ENCODE data around the gene CCDC112. TPM values are rescaled to one million over a fixed set of nuclear protein-coding genes. Genes with fewer than 3 reads are reported as not detected.

Gene CCDC112
- total RNA-seq, 4 donors from 2014 or later = 6.8 to 13.2 (median 10.5) TPM

- TF ChIP-seq CTCF (IDR thresholded peaks at IDR 0.05) (no peak), POLR2A (IDR thresholded peaks at IDR 0.05) (no peak)
- H3K4me3 ChIP-seq = no peak overlapping the region
- H3K36me3 ChIP-seq = no peaks in the 10 kb centered on the region
- H3K27me3 ChIP-seq = no peaks in the 10 kb centered on the region
- no peaks in the 10 kb centered on the region for H3K4me1 ChIP-seq
- no peak for DNase-seq
- H3K27ac ChIP-seq = no peak overlapping the region
- no peaks in the 10 kb centered on the region for H3K9me3 ChIP-seq
These were observed 26.3 kb upstream of the CCDC112 start for GRCh38 chr5:115322729-115323128.

- H3K4me3 ChIP-seq = no peak overlapping the region
- no peaks in the 10 kb centered on the region for H3K4me1 ChIP-seq
- no peak overlapping the region for H3K27ac ChIP-seq
- H3K9me3 ChIP-seq = no peaks in the 10 kb centered on the region
- no peak for TF ChIP-seq CTCF (IDR thresholded peaks at IDR 0.05)
- no peak for TF ChIP-seq POLR2A (IDR thresholded peaks at IDR 0.05)
- H3K27me3 ChIP-seq = no peaks in the 10 kb centered on the region
- H3K36me3 ChIP-seq = no peaks in the 10 kb centered on the region
- no peak for DNase-seq
These were observed 24.9 kb upstream of the CCDC112 start for GRCh38 chr5:115321309-115321708.

GRCh38 chr5:115320515-115320914 is 24.1 kb upstream of the CCDC112 start:
- Histone ChIP-seq H3K36me3 (no peaks in the 10 kb centered on the region), H3K27me3 (no peaks in the 10 kb centered on the region), H3K4me3 (no peak overlapping the region), H3K9me3 (no peaks in the 10 kb centered on the region), H3K27ac (no peak overlapping the region), H3K4me1 (no peaks in the 10 kb centered on the region)
- no peak for DNase-seq
- TF ChIP-seq CTCF (IDR thresholded peaks at IDR 0.05) (no peak), POLR2A (IDR thresholded peaks at IDR 0.05) (no peak)

- no peaks in the 10 kb centered on the region for H3K36me3 ChIP-seq
- no peak overlapping the region for H3K4me3 ChIP-seq
- H3K9me3 ChIP-seq = no peaks in the 10 kb centered on the region
- H3K27ac ChIP-seq = no peak overlapping the region
- H3K27me3 ChIP-seq = no peaks in the 10 kb centered on the region
- TF ChIP-seq CTCF (IDR thresholded peaks at IDR 0.05) (no peak), POLR2A (IDR thresholded peaks at IDR 0.05) (no peak)
- H3K4me1 ChIP-seq = no peaks in the 10 kb centered on the region
- no peak for DNase-seq
These were observed 23.6 kb upstream of the CCDC112 start for GRCh38 chr5:115320006-115320405.

GRCh38 chr5:115319007-115319406 is 22.6 kb upstream of the CCDC112 start:
- DNase-seq = no peak
- TF ChIP-seq CTCF (IDR thresholded peaks at IDR 0.05) = no peak
- no peak for TF ChIP-seq POLR2A (IDR thresholded peaks at IDR 0.05)
- H3K36me3 ChIP-seq = no peaks in the 10 kb centered on the region
- H3K4me1 ChIP-seq = no peaks in the 10 kb centered on the region
- no peak overlapping the region for H3K4me3 ChIP-seq
- no peaks in the 10 kb centered on the region for H3K9me3 ChIP-seq
- no peak overlapping the region for H3K27ac ChIP-seq
- H3K27me3 ChIP-seq = no peaks in the 10 kb centered on the region

- TF ChIP-seq CTCF (IDR thresholded peaks at IDR 0.05) = no peak
- TF ChIP-seq POLR2A (IDR thresholded peaks at IDR 0.05) = no peak
- no peaks in the 10 kb centered on the region for H3K36me3 ChIP-seq
- H3K27ac ChIP-seq = no peak overlapping the region
- no peaks in the 10 kb centered on the region for H3K9me3 ChIP-seq
- H3K27me3 ChIP-seq = no peaks in the 10 kb centered on the region
- no peaks in the 10 kb centered on the region for H3K4me1 ChIP-seq
- DNase-seq = no peak
- H3K4me3 ChIP-seq = no peak overlapping the region
These were observed 21.3 kb upstream of the CCDC112 start for GRCh38 chr5:115317736-115318135.
